GM21529 (cell line): ENCODE measurements around the gene SCGB3A1.

Source experiments
- ATAC-seq: cut with Tn5 transposase; IDR thresholded peaks from one replicate; pipeline ENCODE4 v1.9.1; 2021; ENCODE audit not compliant: unreplicated experiment

SCGB3A1 gene

DNA sequence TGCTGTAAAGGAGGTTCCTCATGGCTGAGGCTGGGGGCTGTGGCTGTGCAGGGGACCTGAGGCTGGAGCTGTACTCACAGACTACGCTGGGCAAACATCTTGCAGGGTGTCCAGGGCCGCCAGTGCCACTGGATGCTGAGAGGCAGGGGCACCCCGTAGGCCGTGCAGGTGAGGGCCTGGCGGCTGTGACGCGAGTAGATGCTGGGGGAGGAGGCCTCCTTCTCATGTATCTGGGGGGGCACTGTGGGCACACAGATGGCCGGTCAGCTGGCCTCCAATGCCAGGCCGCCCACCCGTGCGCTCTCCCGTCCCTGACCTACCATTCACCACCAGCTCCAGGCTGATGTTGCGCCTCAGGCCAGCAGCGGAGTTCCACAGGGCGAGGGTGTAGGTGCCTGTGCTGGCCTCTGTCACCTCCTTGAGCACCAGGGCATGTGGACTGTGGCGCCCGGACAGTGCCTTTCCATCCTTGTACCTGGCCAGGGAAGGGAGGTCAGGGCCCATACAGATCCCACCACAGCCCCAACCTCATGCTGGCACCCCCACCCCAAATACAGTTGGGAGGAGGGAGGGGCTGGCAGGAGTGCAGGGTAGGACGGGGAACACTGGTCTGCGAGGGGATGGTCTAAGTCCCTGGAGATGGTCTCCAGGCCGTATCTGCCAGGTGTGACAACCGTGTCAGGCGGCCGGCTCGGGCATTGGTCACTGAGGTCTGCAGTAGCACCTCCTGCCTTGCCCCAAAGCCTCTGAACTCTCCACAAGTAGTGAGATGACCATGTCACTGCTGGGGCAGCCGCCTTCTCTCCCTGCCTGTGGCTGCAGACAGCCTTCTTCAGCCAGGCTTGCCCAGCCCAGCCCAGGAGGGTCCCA, 34.7 kb upstream of the SCGB3A1 start:
- ATAC-seq = no peak

DNA sequence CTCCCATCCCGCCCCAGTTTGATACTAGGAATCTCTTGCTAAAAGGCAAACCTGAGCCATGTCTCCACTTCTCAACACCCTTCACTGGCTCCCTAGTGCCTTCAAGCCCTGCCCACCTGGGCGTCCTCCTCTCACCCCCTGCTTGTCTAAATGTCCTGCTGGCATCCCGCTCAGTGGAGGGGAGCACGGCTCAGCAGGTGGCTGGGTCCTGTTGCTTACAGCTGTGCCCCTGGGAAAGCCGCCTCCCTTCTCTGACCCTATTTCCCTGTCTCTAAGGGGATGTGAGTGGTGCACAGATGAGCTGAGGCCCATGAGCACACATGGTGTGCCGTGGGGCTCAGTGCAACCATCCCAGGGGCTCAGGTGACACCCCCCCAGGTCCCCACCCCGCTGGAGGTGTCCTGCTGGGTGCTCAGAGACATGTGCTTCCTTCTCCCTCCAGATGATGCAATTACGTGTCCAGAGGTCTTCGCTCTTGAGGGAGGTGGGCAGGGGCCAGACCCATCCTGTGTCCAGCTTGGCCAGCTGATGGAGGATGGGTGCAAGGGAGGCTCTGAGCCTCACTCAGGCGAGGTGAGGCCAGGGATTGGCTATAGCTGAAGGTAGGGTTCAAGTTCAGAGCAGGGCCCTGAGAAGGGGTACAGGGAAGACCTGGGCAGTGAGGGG, 34.0 kb upstream of the SCGB3A1 start:
- ATAC-seq = no peak

DNA sequence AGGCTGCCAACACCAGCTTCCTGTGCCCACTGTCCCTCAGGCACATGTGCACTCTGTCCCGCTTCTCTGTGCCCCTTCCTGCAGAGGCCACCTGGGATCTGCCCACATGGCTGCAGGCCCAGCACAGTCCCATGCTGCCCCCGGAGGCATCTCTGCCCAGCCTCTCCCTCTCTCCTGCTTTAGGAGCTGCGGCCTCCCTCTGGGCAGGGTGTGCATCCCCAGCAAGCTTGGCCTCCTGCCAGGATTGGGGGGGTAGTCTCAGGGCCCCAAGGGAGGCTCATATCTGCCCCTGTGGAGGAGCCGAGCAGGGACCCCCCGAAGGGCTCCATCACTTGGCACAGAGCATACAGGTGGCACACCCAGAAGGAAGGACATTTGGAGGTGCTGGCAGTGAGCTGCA, 33.3 kb upstream of the SCGB3A1 start:
- no peak for ATAC-seq

DNA sequence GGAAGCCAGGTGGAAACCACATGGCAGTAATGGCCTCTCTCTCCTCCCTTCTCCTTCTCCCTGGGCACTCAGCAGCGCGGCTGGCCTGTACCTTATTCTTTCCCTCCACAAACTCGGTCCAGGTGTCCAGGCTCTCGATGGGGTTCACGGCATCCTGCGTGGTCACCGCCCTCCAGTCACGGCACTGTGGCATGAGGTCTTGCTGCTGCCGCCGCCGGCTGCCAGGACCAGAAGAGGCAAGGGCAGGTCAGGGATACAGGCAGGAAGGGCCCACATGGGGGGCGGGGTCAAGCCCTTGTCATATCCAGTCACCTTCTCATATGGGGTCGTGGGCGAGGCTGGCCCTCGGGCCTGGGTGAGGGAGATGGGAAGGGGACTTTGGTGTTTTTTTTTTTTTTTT, 32.5 kb upstream of the SCGB3A1 start:
- ATAC-seq = no peak

DNA sequence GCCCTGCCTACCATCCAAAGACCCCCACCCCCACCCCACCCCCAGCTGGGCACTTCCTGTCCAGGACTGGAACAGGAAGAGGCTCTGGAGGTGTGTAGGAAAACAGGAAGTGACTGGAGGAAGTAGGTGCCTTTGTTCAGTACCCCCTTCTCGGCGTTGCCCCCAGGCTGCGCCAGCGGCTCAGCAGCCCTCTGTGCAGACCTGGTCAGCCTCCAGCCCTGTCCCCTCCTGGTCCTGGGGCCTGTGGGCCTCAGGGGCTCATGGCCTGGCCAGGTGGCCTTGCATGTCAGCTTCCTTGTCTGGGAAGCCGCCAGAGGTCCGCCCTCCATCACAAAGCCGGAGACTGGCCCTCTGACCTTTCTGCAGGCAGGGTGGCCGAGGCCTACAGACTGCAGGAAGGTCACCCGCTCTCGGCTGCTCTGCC, 32.1 kb upstream of the SCGB3A1 start:
- no peak for ATAC-seq

DNA sequence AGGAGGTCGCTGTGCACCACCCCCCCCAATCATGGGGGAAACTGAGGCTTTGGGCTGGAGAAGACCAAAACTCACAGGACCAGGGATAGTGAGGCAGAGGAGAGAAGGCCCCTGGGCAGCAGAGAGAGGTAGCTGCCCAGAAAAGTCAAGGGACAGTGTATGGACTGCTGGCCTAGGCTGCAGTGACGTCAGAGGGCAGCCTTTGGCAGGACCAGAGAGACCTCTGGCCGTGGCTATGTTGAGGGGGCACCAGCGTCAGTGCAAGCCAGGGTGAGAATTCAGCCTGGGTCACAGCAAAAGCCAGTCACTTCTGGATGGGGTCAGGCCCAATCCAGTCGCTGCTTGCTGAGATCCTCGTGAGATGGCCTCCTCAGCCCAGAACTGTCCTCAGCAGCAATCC, 31.6 kb upstream of the SCGB3A1 start:
- ATAC-seq = no peak

DNA sequence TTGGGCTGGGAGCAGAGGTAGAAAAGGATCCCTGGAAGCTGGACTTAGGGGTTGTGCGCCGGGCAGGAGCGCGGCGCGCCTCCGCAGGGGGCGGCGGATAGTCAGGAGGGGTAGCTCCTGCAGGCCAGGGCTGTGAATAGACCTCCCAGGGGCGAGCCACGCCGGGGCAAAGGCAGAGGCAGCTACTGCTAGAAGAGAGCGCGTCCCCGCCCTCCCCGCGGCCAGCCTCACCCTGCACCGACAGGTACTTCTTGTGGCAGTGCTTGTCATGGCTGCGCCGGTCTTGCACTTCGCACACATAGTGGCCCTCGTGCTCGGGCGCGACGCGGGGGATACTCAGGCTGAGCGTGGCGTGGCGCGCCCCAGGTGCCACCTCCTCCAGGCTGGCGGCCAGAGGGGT, 30.0 kb upstream of the SCGB3A1 start:
- no peak for ATAC-seq

DNA sequence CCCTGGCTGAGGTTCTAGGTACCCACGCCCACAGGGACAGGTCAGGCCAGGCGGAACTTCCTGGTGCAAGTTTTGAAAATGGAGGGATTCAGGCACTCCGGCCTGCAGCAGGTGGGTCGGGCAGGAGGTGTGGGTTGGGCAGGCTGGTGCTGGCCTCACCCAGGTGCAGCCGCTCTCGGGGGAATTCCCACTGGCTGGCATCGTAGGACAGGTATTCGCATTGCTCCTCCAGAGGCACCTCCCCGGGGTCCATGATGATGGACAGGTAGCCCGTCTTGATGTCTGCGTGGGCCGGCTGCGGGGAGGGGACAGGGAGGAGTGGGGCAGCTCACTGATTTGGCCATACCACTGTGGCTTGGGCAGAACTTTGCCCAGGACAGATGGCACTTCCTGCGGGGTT, 28.7 kb upstream of the SCGB3A1 start:
- no peak for ATAC-seq

DNA sequence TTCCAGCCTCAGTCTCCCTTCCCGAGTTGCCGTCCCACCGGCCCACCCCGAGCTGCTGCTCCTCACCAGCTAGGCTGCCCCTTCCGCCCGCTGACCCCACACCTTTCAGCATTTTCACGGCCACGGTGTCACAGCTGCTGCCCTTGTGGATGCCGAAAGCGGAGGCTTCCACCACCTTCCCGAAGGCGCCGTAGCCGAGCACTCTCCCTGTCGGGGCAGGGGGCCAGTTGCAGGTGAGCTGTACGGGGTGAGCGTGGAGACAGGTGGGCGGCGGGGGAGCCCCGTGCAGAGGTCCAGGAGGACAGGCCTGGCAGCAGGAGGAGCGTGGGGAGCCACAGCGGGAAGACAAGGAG, 28.2 kb upstream of the SCGB3A1 start:
- ATAC-seq = no peak

DNA sequence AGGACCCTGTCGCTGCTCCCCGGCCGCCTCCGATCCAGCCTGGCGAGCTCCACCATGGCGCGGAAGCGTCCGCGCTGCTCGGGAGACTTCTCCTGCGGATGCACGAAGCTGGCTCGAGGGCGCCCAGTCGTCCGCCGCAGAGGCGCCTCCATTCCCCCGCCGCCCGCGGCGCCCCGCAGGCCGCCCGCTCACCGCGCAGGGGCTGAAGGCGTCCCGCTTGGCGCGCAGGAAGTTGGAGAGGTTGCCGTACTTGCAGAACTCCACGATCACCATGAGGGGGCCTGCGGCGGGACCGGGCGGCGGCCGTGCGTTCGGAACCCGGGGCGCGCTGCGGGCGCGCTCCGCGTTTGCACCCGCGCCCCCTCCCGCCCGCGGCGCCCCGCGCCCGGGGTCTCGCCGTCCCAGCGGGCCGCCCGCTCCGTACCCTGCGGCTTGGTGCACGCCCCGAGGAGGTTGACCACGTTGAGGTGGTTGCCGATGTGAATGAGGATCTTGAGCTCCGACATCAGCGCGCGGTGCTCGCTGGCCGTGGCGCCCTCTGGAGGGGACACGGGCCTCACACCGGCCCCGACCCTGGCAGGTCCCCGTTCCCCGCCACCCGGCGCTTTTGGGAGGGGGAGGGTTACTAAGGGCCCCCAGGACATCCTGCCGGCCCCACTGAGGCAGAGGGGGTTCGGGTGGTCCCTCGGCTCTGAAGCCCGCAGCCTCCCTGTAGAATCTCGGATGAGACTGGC, 27.7 kb upstream of the SCGB3A1 start:
- ATAC-seq = no peak

DNA sequence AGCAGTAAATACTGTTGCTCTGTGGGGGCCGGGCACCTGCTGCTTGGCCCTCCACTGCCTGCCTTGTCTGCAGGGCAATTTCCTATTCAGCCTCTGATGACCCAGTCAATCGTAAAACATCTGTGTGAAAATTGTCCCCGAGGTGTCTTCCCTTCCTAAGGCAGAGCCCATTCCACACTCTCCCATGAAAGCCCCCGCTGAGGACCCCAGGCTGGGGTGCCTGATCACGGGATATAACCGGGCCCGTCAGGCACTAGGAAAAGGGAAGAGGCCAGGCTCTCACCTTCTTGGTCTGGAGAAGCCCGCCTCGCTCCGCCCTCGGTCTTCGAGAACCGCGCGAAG, 27.2 kb upstream of the SCGB3A1 start:
- no peak for ATAC-seq

DNA sequence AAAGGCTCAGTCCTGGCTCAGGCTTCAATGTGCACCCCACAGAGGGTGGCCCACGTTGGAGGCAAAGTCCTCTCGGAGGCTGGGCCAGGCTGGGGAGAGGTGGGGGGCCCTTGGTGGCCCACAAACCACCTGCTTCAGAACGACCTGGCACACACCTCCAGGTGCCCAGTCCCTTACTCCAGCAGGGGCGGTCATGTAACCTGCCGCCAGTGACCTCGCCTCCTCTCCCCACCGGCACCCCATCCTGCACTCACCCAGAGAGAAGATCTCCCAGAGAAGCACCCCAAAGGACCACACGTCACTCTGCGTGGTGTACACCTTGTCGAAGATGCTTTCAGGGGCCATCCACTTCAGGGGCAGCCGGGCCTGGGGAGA, 22.5 kb upstream of the SCGB3A1 start:
- no peak for ATAC-seq

DNA sequence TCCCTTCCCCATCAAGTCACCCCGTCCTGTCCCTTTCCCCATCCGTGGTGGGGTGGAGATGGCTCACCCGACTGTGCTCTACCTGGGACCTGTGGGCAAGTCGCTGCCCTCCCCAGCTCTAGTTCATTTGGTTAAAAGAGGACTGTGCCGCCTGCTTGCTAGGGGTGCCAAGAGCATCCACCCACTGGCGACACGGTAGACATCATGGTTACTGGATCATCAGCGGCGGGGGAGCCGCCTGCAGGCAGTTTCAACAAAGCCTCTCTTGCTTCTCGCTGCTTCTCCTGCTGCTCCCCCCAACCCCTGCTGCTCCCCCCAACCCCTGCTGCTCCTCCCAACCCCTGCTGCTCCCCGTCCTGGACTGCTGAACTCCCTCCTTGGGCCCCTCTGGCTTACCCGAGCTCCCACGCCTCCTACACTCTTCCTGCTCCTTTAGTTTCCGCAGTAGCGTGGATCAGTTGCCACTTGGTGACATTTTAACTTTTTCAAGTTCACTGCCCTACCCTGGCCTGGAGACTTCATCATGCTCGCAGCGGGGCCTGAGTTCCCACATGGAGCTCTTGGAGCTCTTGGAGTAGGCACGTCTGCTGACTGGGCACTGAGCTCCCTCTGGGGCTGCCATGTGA, 22.0 kb upstream of the SCGB3A1 start:
- ATAC-seq = no peak

DNA sequence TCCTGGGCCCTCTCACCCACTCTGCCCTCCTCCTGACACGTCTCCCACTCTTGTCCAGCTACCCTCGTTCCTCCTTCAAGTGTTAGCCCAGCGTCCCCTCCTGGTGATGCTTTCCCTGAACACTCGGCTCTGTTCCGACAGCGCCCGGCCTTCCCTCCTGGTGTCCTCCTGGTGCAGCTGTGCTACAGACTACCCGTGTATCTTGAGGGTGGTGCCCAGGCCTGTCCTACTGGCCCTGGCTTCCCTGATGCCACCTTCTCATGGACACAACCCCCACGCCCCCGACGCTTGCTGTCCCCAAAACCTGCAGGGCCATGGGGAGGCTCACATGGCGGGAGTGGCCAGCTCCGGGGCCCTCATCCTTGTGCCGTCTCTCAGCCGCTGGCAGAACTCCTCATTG, 21.4 kb upstream of the SCGB3A1 start:
- ATAC-seq = no peak

DNA sequence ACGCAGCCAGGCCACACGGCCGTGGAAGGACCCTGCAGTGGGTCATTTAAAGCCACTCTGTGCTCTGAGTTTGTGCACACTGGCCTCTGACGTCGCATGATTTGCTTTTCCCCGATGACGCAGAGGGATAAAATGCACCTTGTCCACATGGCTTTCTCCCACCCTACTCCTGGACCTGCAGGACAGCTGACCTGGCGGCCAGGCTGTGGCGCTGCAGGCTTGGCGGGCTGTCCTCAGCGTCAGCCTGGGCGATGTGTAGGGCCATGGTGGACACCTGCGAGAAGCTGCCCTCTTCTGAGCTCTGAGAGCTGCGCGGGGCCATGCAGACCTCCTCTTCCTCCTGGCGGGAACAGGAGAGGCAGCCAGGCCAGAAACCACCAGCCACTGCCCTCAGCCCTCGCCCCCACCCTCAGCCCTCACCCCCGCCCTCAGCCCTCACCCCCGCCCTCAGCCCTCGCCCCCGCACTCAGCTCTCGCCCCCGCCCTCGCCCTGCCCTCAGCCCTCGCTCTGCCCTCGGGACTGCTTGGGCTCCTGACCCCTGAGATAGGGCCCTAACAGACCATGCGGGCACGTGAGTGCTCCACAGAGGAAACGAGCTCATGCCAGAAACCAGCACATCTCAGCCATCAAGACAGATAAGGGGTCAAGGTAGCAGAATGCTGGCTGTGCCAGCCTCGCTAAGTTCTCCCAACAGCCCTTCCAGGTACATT, 20.0 kb upstream of the SCGB3A1 start:
- ATAC-seq = no peak

DNA sequence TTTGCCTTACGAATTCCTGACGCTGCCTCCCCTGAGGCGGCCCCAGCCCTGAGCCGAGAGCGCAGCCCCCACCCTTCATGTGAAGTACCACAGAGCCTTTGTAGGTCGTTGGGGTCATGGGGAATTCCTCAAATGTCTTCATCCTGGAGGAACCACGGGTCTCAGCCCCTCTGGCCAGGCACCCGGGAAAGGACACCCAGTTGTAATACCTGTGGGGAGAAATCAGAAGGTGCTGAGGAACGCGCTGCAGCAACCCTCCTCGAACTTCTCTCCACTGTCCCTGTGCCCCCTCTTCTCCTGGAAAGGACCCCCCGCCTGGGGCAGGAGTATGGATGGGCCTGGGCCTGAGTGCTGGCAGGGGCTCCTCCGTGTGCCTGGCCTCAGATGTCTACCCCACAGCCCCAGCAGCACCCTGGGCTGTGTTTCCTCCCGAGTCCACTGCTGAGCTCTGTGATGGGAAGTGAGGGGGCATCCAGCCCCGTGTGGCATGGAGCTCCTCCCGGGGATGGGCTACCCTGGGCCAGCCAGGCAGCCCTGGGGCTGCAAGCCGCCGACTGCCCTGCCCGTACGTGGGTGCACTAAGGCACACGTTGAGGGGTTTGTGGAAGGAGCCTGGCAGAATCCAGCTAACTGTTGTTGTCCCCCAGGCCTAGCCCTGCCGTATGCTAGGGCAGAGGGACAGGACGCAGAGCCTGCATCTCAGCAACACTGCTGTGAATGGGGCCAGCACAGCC, 18.7 kb upstream of the SCGB3A1 start:
- ATAC-seq = no peak

DNA sequence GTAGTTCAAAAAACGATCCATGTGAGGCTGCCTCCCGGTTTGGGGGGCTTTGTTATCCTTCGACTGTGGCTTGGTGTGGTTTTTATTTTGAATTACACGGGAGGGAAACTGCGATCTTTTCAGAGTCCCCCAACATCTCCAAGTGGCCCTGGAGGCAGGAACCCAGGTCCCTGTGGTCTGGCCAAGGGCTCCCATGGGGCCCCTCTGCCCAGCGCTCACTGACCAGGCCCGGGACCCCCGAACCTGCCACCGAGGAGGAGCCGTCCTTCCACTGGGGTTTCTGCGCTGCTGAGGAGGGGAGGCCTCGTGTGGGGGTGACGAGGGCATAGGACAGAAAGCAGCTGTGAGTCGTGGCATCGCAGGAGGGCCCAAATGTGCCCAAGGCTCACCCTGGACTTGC, 18.1 kb upstream of the SCGB3A1 start:
- ATAC-seq = no peak

DNA sequence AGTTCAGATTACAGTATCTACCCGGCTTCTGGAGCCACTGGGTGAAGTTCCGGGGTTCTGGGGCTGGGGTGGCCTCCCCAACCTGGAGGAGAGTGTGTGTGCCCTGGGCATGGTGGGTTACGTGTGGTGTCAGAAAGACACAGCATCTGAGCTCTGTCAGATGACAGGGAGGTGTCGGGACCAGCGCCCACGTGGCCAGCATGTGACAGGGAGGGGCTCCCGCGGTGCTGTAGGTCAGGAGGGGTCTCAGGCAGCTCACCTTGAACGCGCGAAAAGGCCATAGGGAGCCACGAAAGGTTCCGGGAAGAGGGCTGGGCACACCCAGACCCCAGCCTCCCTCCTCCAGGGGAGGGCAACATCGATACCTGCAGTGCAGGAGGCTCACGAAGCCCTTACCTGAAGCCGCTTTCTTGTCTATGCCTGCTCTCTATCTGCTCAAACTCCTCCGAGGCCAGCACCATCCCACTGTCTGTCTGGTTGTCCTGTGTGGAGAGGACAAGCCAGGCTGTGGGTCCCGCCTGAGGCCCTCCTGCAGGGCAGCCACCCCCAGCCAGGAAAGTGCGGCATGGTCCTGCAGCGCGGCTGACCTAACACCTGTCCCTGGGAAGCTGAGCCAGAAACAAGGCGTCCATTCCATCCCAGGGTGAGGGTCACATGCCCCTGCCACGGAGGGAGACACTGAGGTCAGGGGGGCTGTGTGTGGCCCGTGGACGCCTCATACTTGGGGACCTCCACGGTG, 17.4 kb upstream of the SCGB3A1 start:
- ATAC-seq = no peak

DNA sequence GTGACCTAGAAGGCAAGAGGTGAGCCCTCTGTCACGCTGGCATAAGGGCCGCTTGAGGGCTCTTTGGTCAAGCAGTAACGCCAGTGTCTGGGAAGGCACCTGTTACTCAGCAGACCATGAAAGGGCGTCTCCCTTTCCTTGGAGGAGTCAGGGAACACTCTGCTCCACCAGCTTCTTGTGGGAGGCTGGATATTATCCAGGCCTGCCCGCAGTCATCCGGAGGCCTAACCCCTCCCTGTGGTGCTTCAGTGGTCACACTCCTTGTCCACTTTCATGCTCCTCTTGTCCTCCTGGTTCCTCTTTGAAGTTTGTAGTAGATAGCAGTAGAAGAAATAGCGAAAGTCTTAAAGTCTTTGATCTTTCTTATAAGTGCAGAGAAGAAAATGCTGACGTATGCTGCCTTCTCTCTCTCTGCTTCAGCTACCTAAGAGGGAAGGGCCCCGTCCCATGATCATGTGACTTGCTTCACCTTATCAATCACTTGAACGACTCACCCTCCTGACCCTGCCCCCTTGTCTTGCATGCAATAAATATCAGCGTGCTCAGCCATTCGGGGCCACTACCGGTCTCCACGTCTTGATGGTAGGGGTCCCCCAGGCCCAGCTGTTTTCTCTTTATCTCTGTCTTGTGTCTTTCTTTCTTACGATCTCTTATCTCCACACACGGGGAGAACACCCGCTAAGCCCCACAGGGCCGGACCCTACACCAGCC, 16.7 kb upstream of the SCGB3A1 start:
- no peak for ATAC-seq
